HG03575 (cell line): ENCODE measurements around the gene TGFB2.

ENCODE experiments used
- ATAC-seq: cut with Tn5 transposase; IDR thresholded peaks from one replicate; pipeline ENCODE4 v1.9.1; 2021; ENCODE audit not compliant: unreplicated experiment, insufficient number of reproducible peaks, low FRiP score; ENCODE audit errors: extremely low read depth

TGFB2 gene

GRCh38 chr1:218444173-218444572, 99.0 kb downstream of the TGFB2 start:
- ATAC-seq: no peak

- no peak for ATAC-seq
These were observed 99.5 kb downstream of the TGFB2 start for GRCh38 chr1:218444588-218444987.

- no peak for ATAC-seq
These were observed 102.0 kb downstream of the TGFB2 start for GRCh38 chr1:218447010-218447689.

GRCh38 chr1:218451415-218451814, 106.3 kb downstream of the TGFB2 start:
- ATAC-seq: no peak

- no peak for ATAC-seq
These were observed 109.7 kb downstream of the TGFB2 start for GRCh38 chr1:218454700-218455282.

GRCh38 chr1:218456444-218456843, 111.3 kb downstream of the TGFB2 start:
- no peak for ATAC-seq

GRCh38 chr1:218459450-218459849, 114.3 kb downstream of the TGFB2 start:
- no peak for ATAC-seq

- ATAC-seq: no peak
These were observed 115.0 kb downstream of the TGFB2 start for GRCh38 chr1:218459878-218460711.

- ATAC-seq: no peak
These were observed 116.2 kb downstream of the TGFB2 start for GRCh38 chr1:218461351-218461750.

GRCh38 chr1:218462116-218462515, 117.0 kb downstream of the TGFB2 start:
- no peak for ATAC-seq

GRCh38 chr1:218462587-218462986, 117.5 kb downstream of the TGFB2 start:
- ATAC-seq: no peak

GRCh38 chr1:218463194-218464156, 118.3 kb downstream of the TGFB2 start:
- no peak for ATAC-seq

GRCh38 chr1:218464871-218465270, 119.7 kb downstream of the TGFB2 start:
- ATAC-seq: no peak

GRCh38 chr1:218466341-218467010, 121.3 kb downstream of the TGFB2 start:
- ATAC-seq: no peak

GRCh38 chr1:218467101-218468072, 122.3 kb downstream of the TGFB2 start:
- no peak for ATAC-seq

- no peak for ATAC-seq
These were observed 123.6 kb downstream of the TGFB2 start for GRCh38 chr1:218468711-218469110.

- ATAC-seq: no peak
These were observed 127.7 kb downstream of the TGFB2 start for GRCh38 chr1:218472885-218473284.
